ENCODE measurements around the gene PDK1.

PDK1 gene

GRCh38 chr2:172609488-172609887, 53.6 kb downstream of the PDK1 start:
- in situ Hi-C loops (cut with HindIII; ENCODE audit: low sequenced_read_pairs) = no loop called here
- TF ChIP-seq CTCF (IDR thresholded peaks at IDR 0.05; ENCODE audit: low read depth, low read length, missing control alignments) = no peak
- DNase-seq (ENCODE audit: low read depth) = no peak
- H3K4me3 ChIP-seq (ENCODE audit: low read depth, low read length) = no peak overlapping the region

- no peak for DNase-seq (ENCODE audit: low read depth)
- TF ChIP-seq CTCF (IDR thresholded peaks at IDR 0.05; ENCODE audit: low read depth, low read length, missing control alignments) = no peak
- in situ Hi-C loops (cut with HindIII; ENCODE audit: low sequenced_read_pairs) = no loop called here
- H3K4me3 ChIP-seq (ENCODE audit: low read depth, low read length) = no peak overlapping the region
These were observed 56.2 kb downstream of the PDK1 start for GRCh38 chr2:172612051-172612450.

GRCh38 chr2:172613040-172613439, 57.1 kb downstream of the PDK1 start:
- H3K4me3 ChIP-seq (ENCODE audit: low read depth, low read length) = no peak overlapping the region
- in situ Hi-C loops (cut with HindIII; ENCODE audit: low sequenced_read_pairs) = no loop called here
- no peak for TF ChIP-seq CTCF (IDR thresholded peaks at IDR 0.05; ENCODE audit: low read depth, low read length, missing control alignments)
- DNase-seq (ENCODE audit: low read depth) = no peak

DNA sequence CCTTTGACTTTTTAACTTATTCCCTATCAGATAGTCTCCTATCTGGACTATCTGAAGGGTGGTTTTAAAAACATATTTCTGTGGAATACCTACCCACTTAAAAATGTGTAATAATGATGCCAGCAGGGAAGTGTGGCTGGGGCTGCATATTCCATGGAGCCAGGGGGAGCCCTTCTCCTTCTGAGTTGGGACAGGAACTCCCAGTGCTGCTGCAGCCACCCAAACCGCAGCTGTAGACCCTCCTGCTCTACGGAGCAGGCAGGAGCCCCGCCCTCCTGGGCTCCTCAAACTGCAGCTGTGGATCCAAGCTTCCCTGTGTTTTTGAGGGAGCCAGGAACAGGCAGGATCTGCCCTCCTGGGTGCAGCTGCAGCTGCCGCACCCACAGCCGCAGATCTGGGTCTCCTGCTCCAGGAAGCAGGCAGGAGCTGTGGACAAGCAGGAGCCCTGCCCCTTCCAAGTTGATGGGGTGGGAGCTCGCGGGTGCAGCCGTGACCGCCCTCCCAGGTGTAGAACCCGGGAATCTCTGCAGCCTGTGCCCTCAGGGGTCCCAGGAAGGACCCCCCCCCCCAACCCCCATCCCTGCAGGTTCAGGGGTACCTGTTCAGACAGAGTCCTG, 57.8 kb downstream of the PDK1 start:
- in situ Hi-C loops (cut with HindIII; ENCODE audit: low sequenced_read_pairs) = no loop called here
- TF ChIP-seq CTCF (IDR thresholded peaks at IDR 0.05; ENCODE audit: low read depth, low read length, missing control alignments) = no peak

DNA sequence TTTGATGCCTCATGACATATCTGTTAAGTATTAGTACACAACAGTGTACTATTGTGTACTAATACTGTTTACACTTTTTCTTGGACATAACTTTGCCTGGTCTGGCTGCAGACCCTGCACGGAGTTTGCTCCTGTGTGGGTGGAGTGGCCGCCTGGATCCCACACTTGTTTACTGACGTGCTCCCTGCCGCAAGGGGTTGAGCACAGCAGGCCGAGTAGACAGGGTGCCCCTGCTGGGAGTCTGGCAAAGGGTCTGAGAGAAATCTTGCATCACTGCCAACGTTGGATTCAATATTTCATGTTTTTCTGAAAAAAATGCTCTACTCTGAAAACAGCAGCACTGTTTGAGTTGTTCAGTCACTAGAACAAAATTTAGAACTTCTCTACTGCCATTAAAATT, 59.0 kb downstream of the PDK1 start:
- TF ChIP-seq CTCF (IDR thresholded peaks at IDR 0.05; ENCODE audit: low read depth, low read length, missing control alignments) = no peak
- no peak overlapping the region for H3K4me3 ChIP-seq (ENCODE audit: low read depth, low read length)
- in situ Hi-C loops (cut with HindIII; ENCODE audit: low sequenced_read_pairs) = no loop called here
- peak; percentile 74 for DNase-seq (ENCODE audit: low read depth)

More for the DNA sequence above, 57.8 kb downstream of the PDK1 start:
- H3K4me3 ChIP-seq (ENCODE audit: low read depth, low read length) = no peak overlapping the region
- DNase-seq (ENCODE audit: low read depth) = no peak

- no peak for DNase-seq (ENCODE audit: low read depth)
- in situ Hi-C loops (cut with HindIII; ENCODE audit: low sequenced_read_pairs) = no loop called here
- TF ChIP-seq CTCF (IDR thresholded peaks at IDR 0.05; ENCODE audit: low read depth, low read length, missing control alignments) = no peak
- H3K4me3 ChIP-seq (ENCODE audit: low read depth, low read length) = no peak overlapping the region
These were observed 59.9 kb downstream of the PDK1 start for GRCh38 chr2:172615727-172616261.
